ENCODE results near the gene MRPS15.

DNA sequence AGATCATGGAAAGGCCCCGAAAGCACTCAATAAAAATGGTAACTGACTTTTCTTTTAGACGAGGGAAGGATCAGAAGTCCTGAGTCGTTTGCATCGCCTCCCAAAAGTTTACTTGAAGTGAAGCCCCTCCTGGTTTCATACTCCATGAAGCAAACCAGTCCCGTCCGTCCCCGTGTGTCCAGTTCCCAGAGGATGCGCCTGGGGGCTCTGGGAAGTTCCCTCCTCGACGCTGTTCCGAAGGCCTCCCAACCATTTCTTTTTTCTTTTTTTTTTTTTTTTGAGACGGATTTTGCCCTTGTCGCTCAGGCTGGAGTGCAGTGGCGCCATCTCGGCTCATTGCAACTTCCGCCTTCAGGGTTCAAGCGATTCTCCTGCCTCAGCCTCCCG, 13.3 kb downstream of the MRPS15 start:
- TF ChIP-seq POLR2A (IDR thresholded peaks at IDR 0.05; ENCODE audit: low read depth, low read length), result no peak
- TF ChIP-seq TAF1 (IDR thresholded peaks at IDR 0.05; ENCODE audit: borderline replicate concordance, low read depth, low read length), result no peak
- TF ChIP-seq POLR2AphosphoS5 (IDR thresholded peaks at IDR 0.05; ENCODE audit: low read depth, low read length), result no peak
